ENCODE measurements around the gene DYNLT1.
"Not testable (repeated sequence)": the region's sequence is repeated elsewhere in the genome, so short reads cannot be mapped to it uniquely, and the experiment has no call there.

DYNLT1 gene

GRCh38 chr6:158662954-158663624, 18.5 kb upstream of the DYNLT1 start:
- DNase-seq = no peak

- no peak for DNase-seq
Measured at GRCh38 chr6:158662607-158662953, 18.0 kb upstream of the DYNLT1 start.

DNA sequence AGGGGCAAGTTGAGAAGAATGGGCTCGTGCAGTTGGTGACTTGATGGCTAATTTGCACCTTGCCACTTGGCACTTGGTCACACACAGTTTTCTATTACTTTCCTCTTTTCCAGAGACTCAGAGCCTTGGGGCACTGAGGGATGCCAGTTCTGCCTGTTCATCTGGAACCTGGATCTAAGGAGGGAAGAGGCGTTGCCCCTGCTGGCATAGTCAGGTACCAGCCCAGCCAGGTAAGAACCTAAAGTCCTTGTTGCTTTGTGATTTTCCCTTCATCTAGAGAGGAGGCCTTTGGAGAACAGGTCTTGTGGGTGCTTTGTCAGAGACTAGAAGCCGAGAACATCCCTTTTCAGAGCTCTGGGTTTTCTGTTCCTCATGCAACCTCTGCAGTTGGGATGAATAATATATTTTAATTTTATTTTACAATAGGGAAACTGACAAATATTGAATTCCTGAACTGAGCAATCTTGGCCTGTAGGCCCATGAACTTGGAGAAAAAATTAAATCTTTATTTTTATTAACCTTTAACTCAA, 16.7 kb upstream of the DYNLT1 start:
- no peak for DNase-seq

GRCh38 chr6:158660333-158660754, 15.8 kb upstream of the DYNLT1 start:
- peak; percentile 48 for DNase-seq

DNA sequence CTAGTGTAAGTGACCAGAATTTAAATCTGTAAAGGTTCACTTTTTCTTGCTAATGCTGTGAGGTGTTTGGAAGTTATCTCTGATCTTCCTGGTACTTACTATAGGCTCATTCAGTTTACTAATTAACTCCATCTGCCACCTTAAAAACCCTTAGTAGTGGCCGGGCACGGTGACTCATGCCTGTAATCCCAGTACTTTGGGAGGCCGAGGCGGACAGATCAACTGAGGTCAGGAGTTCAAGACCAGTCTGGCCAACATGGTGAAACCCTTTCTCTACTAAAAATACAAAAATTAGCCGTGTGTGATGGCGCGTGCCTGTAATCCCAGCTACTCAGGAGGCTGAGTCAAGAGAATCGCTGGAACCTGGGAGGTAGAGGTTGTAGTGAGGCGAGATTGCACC, 12.4 kb upstream of the DYNLT1 start:
- DNase-seq = not testable (repeated sequence)

GRCh38 chr6:158655569-158656450, 11.3 kb upstream of the DYNLT1 start:
- no peak for DNase-seq

GRCh38 chr6:158654960-158655489, 10.5 kb upstream of the DYNLT1 start:
- DNase-seq = no peak

- DNase-seq = no peak
Measured at GRCh38 chr6:158654498-158654897, 10.0 kb upstream of the DYNLT1 start.

DNA sequence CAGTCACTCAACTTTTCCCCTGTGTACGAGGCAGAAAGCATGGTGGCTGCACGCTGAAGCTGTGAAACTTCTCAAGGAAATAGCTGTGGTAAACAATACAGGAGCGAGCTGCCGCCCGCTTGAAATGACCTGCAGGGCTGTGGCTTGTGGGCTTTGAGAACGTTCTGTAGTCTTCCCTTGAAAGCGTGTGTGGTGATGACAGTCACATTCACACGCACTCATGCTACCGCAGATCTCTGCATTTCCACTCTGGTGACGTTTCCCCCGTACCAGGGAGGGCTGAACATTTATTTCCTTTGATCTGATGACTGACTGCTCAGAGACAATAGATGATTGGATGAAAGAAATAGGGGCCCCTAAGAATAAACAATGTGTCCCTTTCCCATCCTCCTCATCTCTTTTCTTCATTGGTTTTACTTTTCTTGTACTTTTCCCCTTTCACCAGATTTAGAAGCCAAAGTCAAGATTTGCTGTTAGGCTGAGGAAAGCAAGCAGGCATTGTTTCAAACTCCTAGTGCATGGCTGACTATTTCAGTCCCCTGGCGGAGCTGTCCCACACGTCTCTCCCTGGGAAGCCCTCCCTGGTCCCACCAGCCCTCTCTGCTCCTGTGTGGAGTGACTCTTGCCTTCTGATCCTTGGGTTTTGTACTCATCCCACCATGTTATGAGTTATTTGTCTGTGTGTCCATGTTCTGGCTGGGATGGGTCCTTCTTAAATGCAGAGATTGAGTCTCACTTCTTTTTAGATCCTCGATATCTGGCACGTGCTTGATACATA, 9.2 kb upstream of the DYNLT1 start:
- DNase-seq = peak; percentile 84

GRCh38 chr6:158651981-158652737, 7.6 kb upstream of the DYNLT1 start:
- DNase-seq = not testable (repeated sequence)

DNA sequence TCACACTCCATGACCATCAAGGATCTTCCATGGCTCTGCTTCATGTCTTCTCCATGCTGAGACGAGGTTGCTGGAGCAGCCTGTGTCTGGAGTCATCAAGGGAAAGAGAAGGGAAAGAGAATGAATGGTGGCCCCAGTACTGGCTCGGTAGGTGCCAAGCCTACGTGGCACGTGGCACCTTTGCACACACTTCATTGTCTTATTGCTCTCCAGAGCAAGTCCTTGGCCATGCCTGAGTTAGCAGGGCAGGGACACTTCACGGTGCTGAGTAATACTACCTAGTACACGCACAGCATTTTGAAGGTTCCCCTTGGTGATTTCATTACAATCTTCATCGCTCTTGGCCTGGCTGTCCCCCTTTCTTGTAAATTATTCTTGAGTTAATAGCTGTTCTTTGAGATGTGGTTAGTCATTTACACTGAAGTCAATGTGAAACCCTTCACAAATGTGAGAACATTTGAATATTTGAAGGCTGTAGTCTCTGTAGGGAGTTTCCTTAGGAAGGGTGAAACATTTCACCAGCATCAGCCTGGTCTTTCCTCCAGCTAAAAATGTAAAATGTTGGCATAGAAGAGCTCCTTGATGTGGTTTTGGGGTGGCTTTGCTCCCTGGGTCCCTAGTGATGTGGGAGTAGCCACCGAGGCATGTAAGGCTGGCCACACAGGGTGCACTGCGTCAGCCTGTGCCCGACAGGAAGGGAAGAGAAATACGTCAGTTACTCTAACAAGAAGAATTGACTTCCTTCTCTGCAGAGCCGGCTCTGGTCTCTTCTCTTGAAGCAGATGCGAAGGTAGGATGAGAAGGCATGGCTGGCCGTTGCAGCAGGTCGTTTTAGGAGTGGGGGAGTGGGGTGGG, 5.0 kb upstream of the DYNLT1 start, which contains the start of gene SYTL3:
SYTL3 (plus strand) TSS at position 766 of the 855 bp plus-strand sequence. CDS start 13,215 bp downstream, outside the sequence.
- DNase-seq = peak; percentile 79

GRCh38 chr6:158648682-158649131, 4.2 kb upstream of the DYNLT1 start:
- DNase-seq = no peak

- DNase-seq = no peak
Measured at GRCh38 chr6:158647501-158647900, 3.0 kb upstream of the DYNLT1 start.

DNA sequence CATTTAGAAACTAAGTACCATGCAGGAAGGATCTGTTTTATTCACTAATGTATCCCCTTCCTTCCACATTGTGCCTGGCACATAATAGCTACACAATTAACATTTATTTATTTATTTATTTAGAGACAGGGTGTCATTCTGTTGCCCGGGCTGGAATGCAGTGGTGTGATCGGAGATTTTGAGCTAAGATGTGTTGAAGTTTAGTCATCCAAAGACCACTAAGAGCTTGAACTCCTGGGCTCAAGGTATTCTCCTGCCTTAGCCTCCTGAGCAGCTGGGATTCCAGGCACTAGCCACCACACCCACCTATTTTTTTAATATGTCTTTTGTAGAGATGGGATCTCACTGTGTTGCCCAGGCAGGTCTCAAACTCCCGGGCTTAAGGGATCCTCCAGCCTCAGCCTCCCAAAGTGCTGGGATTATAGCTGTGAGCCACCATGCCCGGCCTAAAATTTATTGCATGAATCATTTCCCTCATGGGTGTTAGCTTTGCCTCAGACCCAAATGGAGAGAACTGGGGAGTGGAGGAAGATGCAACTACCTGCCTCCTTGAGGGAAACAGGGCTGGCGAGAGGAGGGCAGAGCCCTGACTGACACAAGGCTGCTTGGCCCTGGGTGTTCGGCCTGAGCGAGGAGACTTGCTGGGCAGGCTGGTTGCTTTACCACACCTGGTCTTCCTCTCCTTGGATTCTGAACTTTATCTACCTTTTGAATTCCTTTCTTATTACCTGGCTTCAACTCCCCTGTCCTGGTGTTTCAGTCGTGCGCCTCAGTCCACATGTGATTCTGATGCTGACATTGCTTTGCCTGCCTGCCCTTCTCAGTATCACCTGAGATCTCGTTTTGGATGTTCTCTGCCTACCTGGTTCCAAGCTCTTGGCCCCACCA, 1.7 kb upstream of the DYNLT1 start:
- DNase-seq = no peak

GRCh38 chr6:158645064-158646022, 800 bp upstream of the DYNLT1 start:
- DNase-seq = no peak

GRCh38 chr6:158643836-158644230, 710 bp downstream of the DYNLT1 start:
- DNase-seq = no peak

- DNase-seq = no peak
Measured at GRCh38 chr6:158642097-158642601, 2.4 kb downstream of the DYNLT1 start.

DNA sequence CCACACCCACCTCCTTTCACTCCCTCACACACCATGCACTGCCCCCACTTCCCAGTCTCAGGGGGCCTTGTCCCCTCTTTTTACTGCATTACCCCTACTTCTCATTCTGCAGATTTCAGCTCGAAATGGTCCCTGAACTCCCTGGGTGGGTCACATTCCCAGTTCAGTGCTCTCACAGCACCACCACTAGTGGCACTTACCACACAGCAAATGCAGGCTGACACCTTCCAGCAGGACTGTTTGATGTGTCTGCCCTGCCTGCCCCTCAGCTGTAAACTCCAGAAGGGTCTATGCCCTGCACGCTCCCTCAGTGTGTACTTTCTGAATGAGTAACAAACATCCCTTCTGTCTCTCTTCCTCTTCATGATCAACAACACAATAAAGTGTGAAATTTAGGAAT, 4.0 kb downstream of the DYNLT1 start:
- no peak for DNase-seq

Measured in activated CD4-positive, alpha-beta T cell treated with anti-CD3 and anti-CD28 coated beads, Interleukin-2, amount 50 U/mL, for 1 hour (primary cell).